ENCODE results near the gene CFAP69. TPM values are rescaled to one million over a fixed set of nuclear protein-coding genes. Genes with fewer than 3 reads are reported as not detected.

Gene CFAP69
- total RNA-seq: not detected

GRCh38 chr7:90244909-90245851 lies at the start of gene CFAP69:
TSS of gene CFAP69 (plus strand) at chr7:90245174. CDS start at chr7:90245425, 251 bp downstream.

GRCh38 chr7:90211391-90212148 lies 33.4 kb upstream of the CFAP69 start, which contains the start of gene STEAP2:
TSS of gene STEAP2 (plus strand) at chr7:90211740. CDS start at chr7:90225083, 13,343 bp downstream.

GRCh38 chr7:90320801-90321494 lies 76.0 kb downstream of the CFAP69 start, which contains the start of gene FAM237B:
TSS of gene FAM237B (minus strand) at chr7:90321304. CDS start at chr7:90319748, 1,556 bp downstream.

GRCh38 chr7:90346336-90347125 lies 101.6 kb downstream of the CFAP69 start, which contains the start of gene GTPBP10:
TSS of gene GTPBP10 (plus strand) at chr7:90346716. CDS start at chr7:90346742, 26 bp downstream.

Other genes with a start within 250 kb of the CFAP69 start
- not detected for gene STEAP1, start 90.7 kb upstream of the CFAP69 start, total RNA-seq
- gene STEAP2, start 33.4 kb upstream of the CFAP69 start, total RNA-seq: not detected
- not detected for gene FAM237B, start 76.1 kb downstream of the CFAP69 start, total RNA-seq
- gene GTPBP10, start 101.5 kb downstream of the CFAP69 start, total RNA-seq: 10 to 100 TPM; 26.8 to 29.4 TPM
- gene CLDN12, start 158.3 kb downstream of the CFAP69 start, total RNA-seq: 1 to 10 TPM; 3.7 to 4.6 TPM
- not detected for gene PTTG1IP2, start 224.5 kb downstream of the CFAP69 start, total RNA-seq

All from activated naive CD4-positive, alpha-beta T cell treated with anti-CD3 and anti-CD28 coated beads, Interleukin-2, amount 10 ng/mL, durations not matched to agents 5 hours and 36 hours (primary cell).